Mucosa of rectum (tissue), 2 donors: ENCODE measurements around the gene DMRTC1.
"Not testable (repeated sequence)": the region's sequence is repeated elsewhere in the genome, so short reads cannot be mapped to it uniquely, and the experiment has no call there.

Experiments used
- H3K27ac ChIP-seq, 2 donors: one replicate each; pipeline ENCODE4 v1.7.0; 2013; ENCODE audit warnings: inconsistent platforms in 2 of 2, low read depth in 2 of 2, low read length in 2 of 2
- H3K27me3 ChIP-seq, 2 donors: one replicate each; pipeline ENCODE4 v1.7.0; 2013; ENCODE audit warnings: low read length in 2 of 2; ENCODE audit not compliant: control insufficient read depth in 2 of 2, insufficient read depth in 2 of 2
- H3K36me3 ChIP-seq, 2 donors: one replicate each; pipeline ENCODE4 v1.7.0; 2013; ENCODE audit warnings: low read length in 2 of 2; ENCODE audit not compliant: control insufficient read depth in 2 of 2, insufficient read depth in 2 of 2
- H3K4me1 ChIP-seq, 2 donors: one replicate each; pipeline ENCODE4 v1.7.0; 2013; ENCODE audit warnings: low read length in 2 of 2, mild to moderate bottlenecking in 1 of 2; ENCODE audit not compliant: control insufficient read depth in 2 of 2, insufficient read depth in 2 of 2
- H3K4me3 ChIP-seq, 2 donors: one replicate each; pipeline ENCODE4 v1.7.0; 2013; ENCODE audit warnings: low read length in 2 of 2
- H3K9ac ChIP-seq, 2 donors: one replicate each; pipeline ENCODE4 v1.7.0; 2013; ENCODE audit warnings: low read length in 2 of 2, low read depth in 1 of 2, mild to moderate bottlenecking in 1 of 2
- H3K9me3 ChIP-seq, 2 donors: one replicate each; pipeline ENCODE4 v1.7.0; 2013; ENCODE audit warnings: low read length in 2 of 2; ENCODE audit not compliant: control insufficient read depth in 2 of 2
- donor health status: healthy.
- donor health status: Normal muscosa, but diverticular disease.

The DMRTC1 gene

GRCh38 chrX:72932283-72932682 lies 11.4 kb downstream of the DMRTC1 start:
- H3K27me3 ChIP-seq, H3K27ac ChIP-seq, H3K9ac ChIP-seq, H3K4me1 ChIP-seq, H3K4me3 ChIP-seq, H3K36me3 ChIP-seq, H3K9me3 ChIP-seq: not testable (repeated sequence)

DNA sequence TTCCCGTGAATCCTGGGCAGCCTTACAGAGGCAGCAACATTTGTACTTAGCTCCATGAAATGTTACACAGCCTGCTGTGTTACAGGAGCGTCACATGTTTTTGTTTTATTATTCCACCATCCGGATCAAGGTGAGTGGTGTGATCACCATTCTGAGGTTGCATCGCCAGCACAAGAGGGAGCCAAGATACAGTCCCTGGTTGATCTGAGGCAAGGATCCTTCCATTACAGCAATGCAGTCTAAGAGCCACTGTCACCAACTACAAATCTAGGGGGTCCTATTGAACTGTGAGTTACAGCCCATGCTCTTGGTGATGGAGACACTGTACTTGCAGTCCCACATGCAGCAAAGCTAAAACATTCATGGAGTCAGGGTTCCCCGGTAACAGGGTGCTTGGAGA lies 27.5 kb downstream of the DMRTC1 start:
- not testable (repeated sequence) for H3K36me3 ChIP-seq, H3K9ac ChIP-seq, H3K9me3 ChIP-seq, H3K27ac ChIP-seq, H3K4me3 ChIP-seq, H3K27me3 ChIP-seq, H3K4me1 ChIP-seq

DNA sequence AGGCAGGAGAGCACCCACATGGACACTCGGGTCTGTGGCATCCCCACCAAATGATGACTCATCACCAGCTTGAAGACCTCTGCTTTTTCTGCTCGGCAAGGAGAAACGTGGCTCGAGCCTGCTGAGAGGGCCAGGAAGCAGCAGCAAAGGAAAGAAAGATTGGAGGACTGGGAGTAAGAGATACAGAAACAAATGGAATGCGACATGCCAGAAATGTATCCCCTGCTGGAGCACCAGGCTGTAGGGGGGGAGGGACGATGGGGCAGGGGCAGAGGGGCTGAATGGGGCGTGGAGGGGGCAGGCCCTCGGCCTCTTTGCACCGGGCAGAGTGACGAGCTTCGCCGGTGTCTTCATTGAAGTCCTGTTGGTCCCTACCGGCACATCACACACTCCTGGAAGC lies 31.3 kb downstream of the DMRTC1 start, which contains the start of gene FAM236C:
TSS of gene FAM236C (plus strand) at position 301 of the 400 bp plus-strand sequence. CDS start 100 bp downstream, outside the sequence.
- H3K27me3 ChIP-seq, H3K9me3 ChIP-seq, H3K4me3 ChIP-seq, H3K27ac ChIP-seq, H3K9ac ChIP-seq, H3K4me1 ChIP-seq, H3K36me3 ChIP-seq: not testable (repeated sequence)

- H3K27ac ChIP-seq, H3K4me1 ChIP-seq, H3K36me3 ChIP-seq, H3K9me3 ChIP-seq, H3K4me3 ChIP-seq, H3K9ac ChIP-seq, H3K27me3 ChIP-seq: not testable (repeated sequence)
Measured at GRCh38 chrX:72889740-72890139, 53.9 kb downstream of the DMRTC1 start.

GRCh38 chrX:72882898-72883297 lies 60.7 kb downstream of the DMRTC1 start:
- H3K36me3 ChIP-seq, H3K4me3 ChIP-seq, H3K9ac ChIP-seq, H3K4me1 ChIP-seq, H3K27ac ChIP-seq, H3K27me3 ChIP-seq, H3K9me3 ChIP-seq: not testable (repeated sequence)

- not testable (repeated sequence) for H3K4me3 ChIP-seq, H3K9me3 ChIP-seq, H3K27me3 ChIP-seq, H3K36me3 ChIP-seq, H3K9ac ChIP-seq, H3K4me1 ChIP-seq, H3K27ac ChIP-seq
Measured at GRCh38 chrX:72837532-72837931, 106.1 kb downstream of the DMRTC1 start.

- H3K9me3 ChIP-seq, H3K4me3 ChIP-seq, H3K4me1 ChIP-seq: not testable (repeated sequence)
Measured at GRCh38 chrX:72830701-72831100, 112.9 kb downstream of the DMRTC1 start.

More at GRCh38 chrX:72830701-72831100, 112.9 kb downstream of the DMRTC1 start:
- not testable (repeated sequence) for H3K36me3 ChIP-seq, H3K27me3 ChIP-seq, H3K9ac ChIP-seq, H3K27ac ChIP-seq
